NCI-H2196 treated with DMSO at 0.1 percent for 48 hours (cell line): ENCODE data around the gene FBXW12.

Experiments used
- DNase-seq: peaks from one replicate; lab custom pipeline; 2025; ENCODE audit not compliant: unreplicated experiment; lab: John Stamatoyannopoulos, UW

The FBXW12 gene

GRCh38 chr3:48432411-48433371 lies 60.7 kb downstream of the FBXW12 start:
- no peak for DNase-seq

GRCh38 chr3:48433472-48434118 lies 61.6 kb downstream of the FBXW12 start:
- DNase-seq, result no peak

- DNase-seq, result no peak
Measured at GRCh38 chr3:48434591-48435222, 62.7 kb downstream of the FBXW12 start.

- DNase-seq, result no peak
Measured at GRCh38 chr3:48435223-48435595, 63.2 kb downstream of the FBXW12 start.

- peak; percentile 32 for DNase-seq
Measured at GRCh38 chr3:48435774-48436476, 63.9 kb downstream of the FBXW12 start.

GRCh38 chr3:48436477-48436787 lies 64.4 kb downstream of the FBXW12 start:
- no peak for DNase-seq

GRCh38 chr3:48436855-48437254 lies 64.8 kb downstream of the FBXW12 start:
- DNase-seq, result no peak

GRCh38 chr3:48437812-48438211 lies 65.8 kb downstream of the FBXW12 start:
- no peak for DNase-seq

GRCh38 chr3:48439820-48440589 lies 68.0 kb downstream of the FBXW12 start, which contains the start of the genes CCDC51 and TMA7:
CCDC51 (minus strand) TSS chr3:48440119; CDS start chr3:48435128, 4,991 bp downstream.
TMA7 (plus strand) TSS chr3:48440257; CDS start chr3:48440297, 40 bp downstream.
- DNase-seq, result peak; percentile 89

- no peak for DNase-seq
Measured at GRCh38 chr3:48440590-48440958, 68.6 kb downstream of the FBXW12 start.

- DNase-seq, result no peak
Measured at GRCh38 chr3:48441940-48442339, 69.9 kb downstream of the FBXW12 start.
